Activated naive CD4-positive, alpha-beta T cell treated with anti-CD3 and anti-CD28 coated beads, Interleukin-2, amount 50 U/mL, for 24 hours (primary cell): ENCODE data around the gene MGST3.
"Not testable (repeated sequence)": the region's sequence is repeated elsewhere in the genome, so short reads cannot be mapped to it uniquely, and the experiment has no call there.

Experiments
- H3K27ac Mint-ChIP-seq: one replicate; pipeline ENCODE4 v1.8.0; 2021; ENCODE audit warnings: mild to moderate bottlenecking, mixed read lengths
- H3K27me3 Mint-ChIP-seq: one replicate; pipeline ENCODE4 v1.8.0; 2021; ENCODE audit warnings: mixed read lengths
- H3K36me3 Mint-ChIP-seq: one replicate; pipeline ENCODE4 v1.8.0; 2021; ENCODE audit warnings: mixed read lengths
- H3K4me1 Mint-ChIP-seq: one replicate; pipeline ENCODE4 v1.8.0; 2021; ENCODE audit warnings: mixed read lengths
- H3K4me3 Mint-ChIP-seq: one replicate; pipeline ENCODE4 v1.8.0; 2021; ENCODE audit warnings: mild to moderate bottlenecking, mixed read lengths
- H3K9me3 Mint-ChIP-seq: one replicate; pipeline ENCODE4 v1.8.0; 2021; ENCODE audit warnings: mixed read lengths

MGST3 gene

GRCh38 chr1:165666152-165666825 lies 35.3 kb downstream of the MGST3 start:
- H3K27ac Mint-ChIP-seq = no peak overlapping the region
- no peaks in the 10 kb centered on the region for H3K27me3 Mint-ChIP-seq
- peaks cover 24% of the 10 kb centered on the region for H3K36me3 Mint-ChIP-seq
- H3K4me3 Mint-ChIP-seq = no peak overlapping the region
- H3K9me3 Mint-ChIP-seq = no peaks in the 10 kb centered on the region
- H3K4me1 Mint-ChIP-seq = no peaks in the 10 kb centered on the region

- H3K27ac Mint-ChIP-seq = no peak overlapping the region
Observed at GRCh38 chr1:165668184-165668583, 37.1 kb downstream of the MGST3 start.

GRCh38 chr1:165671526-165671925 lies 40.5 kb downstream of the MGST3 start:
- peaks cover 32% of the 10 kb centered on the region for H3K36me3 Mint-ChIP-seq
- H3K27ac Mint-ChIP-seq = no peak overlapping the region
- H3K9me3 Mint-ChIP-seq = no peaks in the 10 kb centered on the region
- H3K4me3 Mint-ChIP-seq = no peak overlapping the region
- no peaks in the 10 kb centered on the region for H3K27me3 Mint-ChIP-seq
- H3K4me1 Mint-ChIP-seq = peaks cover 15% of the 10 kb centered on the region

More at GRCh38 chr1:165668184-165668583, 37.1 kb downstream of the MGST3 start:
- Mint-ChIP-seq H3K9me3 (no peaks in the 10 kb centered on the region), H3K27me3 (no peaks in the 10 kb centered on the region), H3K4me1 (peaks cover 3% of the 10 kb centered on the region), H3K4me3 (no peak overlapping the region), H3K36me3 (peaks cover 32% of the 10 kb centered on the region)

GRCh38 chr1:165674599-165674998 lies 43.6 kb downstream of the MGST3 start:
- H3K4me3 Mint-ChIP-seq = no peak overlapping the region
- no peaks in the 10 kb centered on the region for H3K27me3 Mint-ChIP-seq
- no peak overlapping the region for H3K27ac Mint-ChIP-seq

GRCh38 chr1:165675794-165676193 lies 44.8 kb downstream of the MGST3 start:
- Mint-ChIP-seq H3K36me3 (peaks cover 36% of the 10 kb centered on the region), H3K9me3 (no peaks in the 10 kb centered on the region), H3K27ac (no peak overlapping the region), H3K27me3 (no peaks in the 10 kb centered on the region), H3K4me3 (no peak overlapping the region), H3K4me1 (peaks cover 37% of the 10 kb centered on the region)

More at GRCh38 chr1:165674599-165674998, 43.6 kb downstream of the MGST3 start:
- Mint-ChIP-seq H3K36me3 (peaks cover 32% of the 10 kb centered on the region), H3K9me3 (no peaks in the 10 kb centered on the region), H3K4me1 (peaks cover 31% of the 10 kb centered on the region)

GRCh38 chr1:165678509-165678908 lies 47.5 kb downstream of the MGST3 start:
- H3K4me1 Mint-ChIP-seq = peaks cover 34% of the 10 kb centered on the region
- peak overlapping the region; percentile 3 for H3K27ac Mint-ChIP-seq
- H3K36me3 Mint-ChIP-seq = peaks cover 35% of the 10 kb centered on the region
- no peaks in the 10 kb centered on the region for H3K27me3 Mint-ChIP-seq
- H3K4me3 Mint-ChIP-seq = no peak overlapping the region
- H3K9me3 Mint-ChIP-seq = no peaks in the 10 kb centered on the region

- Mint-ChIP-seq H3K36me3 (peaks cover 37% of the 10 kb centered on the region), H3K4me3 (no peak overlapping the region), H3K27me3 (no peaks in the 10 kb centered on the region), H3K27ac (peak overlapping the region; percentile 41), H3K9me3 (no peaks in the 10 kb centered on the region), H3K4me1 (peaks cover 40% of the 10 kb centered on the region)
Observed at GRCh38 chr1:165679282-165680036, 48.4 kb downstream of the MGST3 start.

- no peak overlapping the region for H3K27ac Mint-ChIP-seq
- H3K4me3 Mint-ChIP-seq = no peak overlapping the region
- peaks cover 48% of the 10 kb centered on the region for H3K4me1 Mint-ChIP-seq
- H3K36me3 Mint-ChIP-seq = peaks cover 35% of the 10 kb centered on the region
- no peaks in the 10 kb centered on the region for H3K9me3 Mint-ChIP-seq
- no peaks in the 10 kb centered on the region for H3K27me3 Mint-ChIP-seq
Observed at GRCh38 chr1:165680303-165680702, 49.3 kb downstream of the MGST3 start.

GRCh38 chr1:165680773-165681172 lies 49.7 kb downstream of the MGST3 start:
- H3K4me1 Mint-ChIP-seq = peaks cover 51% of the 10 kb centered on the region
- peaks cover 33% of the 10 kb centered on the region for H3K36me3 Mint-ChIP-seq
- not testable (repeated sequence) for H3K4me3 Mint-ChIP-seq, H3K27ac Mint-ChIP-seq, H3K27me3 Mint-ChIP-seq, H3K9me3 Mint-ChIP-seq

GRCh38 chr1:165683848-165684485 lies 52.9 kb downstream of the MGST3 start:
- Mint-ChIP-seq H3K4me3 (no peak overlapping the region), H3K27ac (no peak overlapping the region), H3K9me3 (no peaks in the 10 kb centered on the region), H3K36me3 (peaks cover 42% of the 10 kb centered on the region), H3K4me1 (peaks cover 62% of the 10 kb centered on the region), H3K27me3 (no peaks in the 10 kb centered on the region)

GRCh38 chr1:165686121-165686970 lies 55.3 kb downstream of the MGST3 start:
- H3K36me3 Mint-ChIP-seq = peaks cover 32% of the 10 kb centered on the region
- H3K4me3 Mint-ChIP-seq = no peak overlapping the region
- peaks cover 54% of the 10 kb centered on the region for H3K4me1 Mint-ChIP-seq
- no peaks in the 10 kb centered on the region for H3K9me3 Mint-ChIP-seq
- peak overlapping the region; percentile 64 for H3K27ac Mint-ChIP-seq
- H3K27me3 Mint-ChIP-seq = no peaks in the 10 kb centered on the region

GRCh38 chr1:165686971-165687433 lies 56.0 kb downstream of the MGST3 start:
- Mint-ChIP-seq H3K4me3 (no peak overlapping the region), H3K27me3 (no peaks in the 10 kb centered on the region), H3K9me3 (no peaks in the 10 kb centered on the region), H3K4me1 (peaks cover 60% of the 10 kb centered on the region), H3K36me3 (peaks cover 31% of the 10 kb centered on the region), H3K27ac (peak overlapping the region; percentile 64)

- Mint-ChIP-seq H3K4me1 (peaks cover 62% of the 10 kb centered on the region), H3K9me3 (no peaks in the 10 kb centered on the region), H3K27me3 (no peaks in the 10 kb centered on the region), H3K27ac (peak overlapping the region; percentile 51), H3K4me3 (no peak overlapping the region), H3K36me3 (peaks cover 24% of the 10 kb centered on the region)
Observed at GRCh38 chr1:165688046-165688445, 57.0 kb downstream of the MGST3 start.

- no peaks in the 10 kb centered on the region for H3K9me3 Mint-ChIP-seq
Observed at GRCh38 chr1:165695031-165695430, 64.0 kb downstream of the MGST3 start.

GRCh38 chr1:165696625-165697100 lies 65.6 kb downstream of the MGST3 start:
- peaks cover 36% of the 10 kb centered on the region for H3K4me1 Mint-ChIP-seq
- H3K27ac Mint-ChIP-seq = peak overlapping the region; percentile 71
- H3K27me3 Mint-ChIP-seq = no peaks in the 10 kb centered on the region
- no peaks in the 10 kb centered on the region for H3K9me3 Mint-ChIP-seq
- H3K36me3 Mint-ChIP-seq = peaks cover 7% of the 10 kb centered on the region
- H3K4me3 Mint-ChIP-seq = peak overlapping the region; percentile 92

More at GRCh38 chr1:165695031-165695430, 64.0 kb downstream of the MGST3 start:
- Mint-ChIP-seq H3K4me1 (peaks cover 44% of the 10 kb centered on the region), H3K27me3 (no peaks in the 10 kb centered on the region), H3K27ac (no peak overlapping the region), H3K36me3 (peaks cover 9% of the 10 kb centered on the region), H3K4me3 (no peak overlapping the region)
